H1 (cell line): ENCODE measurements around the gene PIK3R6. TPM values are rescaled to one million over a fixed set of nuclear protein-coding genes. Genes with fewer than 3 reads are reported as not detected.

Source experiments
- ASH2L ChIP-seq: fragments of 200-600, 300-600 bp; sonication (generic); IDR thresholded peaks from one replicate; pipeline ENCODE4 v1.7.1; 2017; ENCODE audit warnings: low read length
- CTBP2 ChIP-seq: IDR thresholded peaks from 2 replicates; pipeline ENCODE4 v1.7.0; 2011; ENCODE audit warnings: borderline replicate concordance, mild to moderate bottlenecking, moderate library complexity, mixed read lengths, low read length; ENCODE audit not compliant: insufficient read depth, insufficient read length
- FOSL1 ChIP-seq: IDR thresholded peaks from 2 replicates; pipeline ENCODE4 v1.6.1; 2011; ENCODE audit warnings: mild to moderate bottlenecking, low read depth, low read length, moderate library complexity; ENCODE audit not compliant: insufficient read depth
- HDAC6 ChIP-seq: IDR thresholded peaks from one replicate; pipeline ENCODE4 v1.7.1; 2012; ENCODE audit warnings: low read depth, mild to moderate bottlenecking, inconsistent platforms, low read length, moderate library complexity
- POLR2AphosphoS5 ChIP-seq: IDR thresholded peaks from 2 replicates; pipeline ENCODE4 v1.6.1; 2011; ENCODE audit warnings: low read depth, low read length
- RAD21 ChIP-seq, 2 experiments: IDR thresholded peaks in 1 of 2; conservative IDR thresholded peaks in 1 of 2; 2 replicates each; pipeline ENCODE4 v1.6.1; 2011; ENCODE audit warnings: low read depth in 2 of 2, low read length in 2 of 2, improper control_type of control experiment in 1 of 2, inconsistent platforms in 1 of 2, mild to moderate bottlenecking in 1 of 2, moderate library complexity in 1 of 2
- RFX5 ChIP-seq: IDR thresholded peaks from 2 replicates; pipeline ENCODE4 v1.6.1; 2011; ENCODE audit warnings: low read depth, low read length, improper control_type of control experiment, borderline replicate concordance
- RNF2 ChIP-seq: fragments of 200-900, 300-1000 bp; sonication (generic); IDR thresholded peaks from 2 replicates; pipeline ENCODE4 v1.7.1; 2016; ENCODE audit warnings: borderline replicate concordance, low read depth, mild to moderate bottlenecking, antibody characterized with exemption, low read length; ENCODE audit not compliant: poor library complexity, severe bottlenecking; ENCODE audit errors: missing control alignments
- TEAD4 ChIP-seq: IDR thresholded peaks from 2 replicates; pipeline ENCODE4 v1.6.1; 2012; ENCODE audit warnings: low read depth, low read length, inconsistent platforms, mixed read lengths
- polyA plus RNA-seq, 7 experiments: library from polyadenylated mRNA; depleted of rRNA in 3 of 7; stranded (reverse) in 5 of 7; unstranded in 2 of 7; fragments of >200 nt in 5 of 7; fragments of 200-250 nt in 2 of 7; gene quantifications; 1 replicate in 5 of 7; 2 replicates in 1 of 7; 4 replicates in 1 of 7; pipeline versions ENCODE4 v1.2.1 to v1.2.3, GENCODE V29; 2011 to 2013; ENCODE audit warnings: missing spikeins in 2 of 7, mixed read lengths in 2 of 7
- total RNA-seq: library from RNA; stranded (reverse); fragmentation: NEBNext Ultra II Directional; extraction: Animal tissue kit (Norgen Biotek cat#: 25700); gene quantifications from 2 replicates; pipeline ENCODE4 v1.2.1, GENCODE V29; 2021

The PIK3R6 gene
- total and polyA plus RNA-seq, 2 of the 8 experiments (the other 6 are each of a cell fraction or from before 2014, with no cell fraction given), result 0.24 to 1.2 TPM

- no peak for TF ChIP-seq CTBP2
- TF ChIP-seq HDAC6, result no peak
- no peak for TF ChIP-seq FOSL1
- no peak for TF ChIP-seq RFX5
- no peak for TF ChIP-seq ASH2L
- no peak for TF ChIP-seq TEAD4
- no peak for TF ChIP-seq POLR2AphosphoS5
- TF ChIP-seq RNF2, result no peak
- TF ChIP-seq RAD21 (IDR thresholded peaks at IDR 0.05 in 1 of 2, conservative IDR thresholded peaks at IDR 0.05 in 1 of 2; ENCODE audit: low read depth in 2 of 2, low read length in 2 of 2), result no peak
- TF ChIP-seq, all 59 proteins: peak for 0
These were observed 38.2 kb downstream of the PIK3R6 start (continued) for GRCh38 chr17:8829036-8829941.
